Breast epithelium (tissue), 4 donors: ENCODE results near the gene CIAPIN1. TPM values are rescaled to one million over a fixed set of nuclear protein-coding genes. Genes with fewer than 3 reads are reported as not detected.

Experiments
- DNase-seq, 2 donors: peaks; one replicate each; pipeline ENCODE4 v3.0.0-alpha.2; 2019; ENCODE audit warnings: low spot score in 2 of 2
- H3K27ac ChIP-seq, 2 donors: fragments of 200-600 bp; sonication (generic) in 1 of 2; one replicate each; pipeline ENCODE4 v1.5.1; 2016 to 2019; ENCODE audit warnings: mild to moderate bottlenecking in 1 of 2
- H3K27me3 ChIP-seq, 2 donors: fragments of 200-600 bp; sonication (generic) in 1 of 2; one replicate each; pipeline versions ENCODE4 v1.5.1 to v1.6.0; 2017 to 2019; ENCODE audit warnings: control low read depth in 1 of 2, mild to moderate bottlenecking in 1 of 2
- H3K36me3 ChIP-seq: fragments of 200-600 bp; one replicate; pipeline ENCODE4 v1.5.1; 2019
- H3K4me1 ChIP-seq, 2 donors: fragments of 200-600 bp; sonication (generic); one replicate each; pipeline ENCODE4 v1.5.1; 2016 to 2019; ENCODE audit warnings: control low read depth in 1 of 2
- H3K4me3 ChIP-seq, 3 donors: fragments of 200-600 bp; sonication (generic); 1 replicate in 2 of 3; 2 replicates in 1 of 3; pipeline ENCODE4 v1.5.1; 2016 to 2019; ENCODE audit warnings: mild to moderate bottlenecking in 3 of 3, moderate library complexity in 2 of 3
- H3K9me3 ChIP-seq, 2 donors: fragments of 200-600 bp; sonication (generic) in 1 of 2; one replicate each; pipeline ENCODE4 v1.5.1; 2016 to 2019; ENCODE audit warnings: control low read depth in 1 of 2
- POLR2A ChIP-seq: fragments of 450-650 bp; IDR thresholded peaks from one replicate; pipeline ENCODE4 v1.6.1; 2016; ENCODE audit warnings: antibody characterized with exemption, mild to moderate bottlenecking, moderate library complexity
- POLR2AphosphoS5 ChIP-seq, 3 donors: sonication (generic); formaldehyde crosslinking; IDR thresholded peaks; one replicate each; pipeline ENCODE4 v1.6.1; 2017; ENCODE audit warnings: antibody characterized with exemption in 3 of 3
- intact Hi-C: fragments of 100-400 bp; cut with DNase I; formaldehyde crosslinking; loops from one replicate; pipeline ENCODE4 v1.15.1; 2023; ENCODE audit warnings: low total_unique reads
- total RNA-seq, 3 donors: library from RNA; depleted of rRNA; stranded (reverse); fragments of >200 nt; gene quantifications; one replicate each; pipeline ENCODE4 v1.1.0, GENCODE V29; 2016
- TF ChIP-seq, protein P1 (sequence below), 3 donors: fragments of 450-650 bp; IDR thresholded peaks; one replicate each; pipeline ENCODE4 v1.5.1; 2016 to 2017; ENCODE audit warnings: antibody characterized with exemption in 3 of 3, mild to moderate bottlenecking in 3 of 3, moderate library complexity in 3 of 3

Gene CIAPIN1
- total RNA-seq, 3 donors from 2014 or later = 23.4 to 33.2 (median 28.8) TPM

GRCh38 chr16:57478396-57479204 is 31.4 kb upstream of the CIAPIN1 start:
- H3K36me3 ChIP-seq = no peaks in the 10 kb centered on the region
- peak overlapping the region; percentile 44 to 68 (median 47) for H3K4me3 ChIP-seq
- TF ChIP-seq POLR2AphosphoS5 (IDR thresholded peaks at IDR 0.05) (no peak), POLR2A (no peak)
- TF ChIP-seq, protein P1, sequence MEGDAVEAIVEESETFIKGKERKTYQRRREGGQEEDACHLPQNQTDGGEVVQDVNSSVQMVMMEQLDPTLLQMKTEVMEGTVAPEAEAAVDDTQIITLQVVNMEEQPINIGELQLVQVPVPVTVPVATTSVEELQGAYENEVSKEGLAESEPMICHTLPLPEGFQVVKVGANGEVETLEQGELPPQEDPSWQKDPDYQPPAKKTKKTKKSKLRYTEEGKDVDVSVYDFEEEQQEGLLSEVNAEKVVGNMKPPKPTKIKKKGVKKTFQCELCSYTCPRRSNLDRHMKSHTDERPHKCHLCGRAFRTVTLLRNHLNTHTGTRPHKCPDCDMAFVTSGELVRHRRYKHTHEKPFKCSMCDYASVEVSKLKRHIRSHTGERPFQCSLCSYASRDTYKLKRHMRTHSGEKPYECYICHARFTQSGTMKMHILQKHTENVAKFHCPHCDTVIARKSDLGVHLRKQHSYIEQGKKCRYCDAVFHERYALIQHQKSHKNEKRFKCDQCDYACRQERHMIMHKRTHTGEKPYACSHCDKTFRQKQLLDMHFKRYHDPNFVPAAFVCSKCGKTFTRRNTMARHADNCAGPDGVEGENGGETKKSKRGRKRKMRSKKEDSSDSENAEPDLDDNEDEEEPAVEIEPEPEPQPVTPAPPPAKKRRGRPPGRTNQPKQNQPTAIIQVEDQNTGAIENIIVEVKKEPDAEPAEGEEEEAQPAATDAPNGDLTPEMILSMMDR (IDR thresholded peaks at IDR 0.05) = no peak
- H3K9me3 ChIP-seq = no peaks in the 10 kb centered on the region
- peaks cover 0 to 12% of the 10 kb centered on the region in 2 donors for H3K4me1 ChIP-seq
- intact Hi-C loops = no loop called here
- H3K27ac ChIP-seq = peak overlapping the region in 1 of 2 donors; percentile 70
- peak in 1 of 2 donors; percentile 44 for DNase-seq
- no peaks in the 10 kb centered on the region for H3K27me3 ChIP-seq

- intact Hi-C loops = no loop called here
- Histone ChIP-seq H3K36me3 (no peaks in the 10 kb centered on the region), H3K27ac (no peak overlapping the region), H3K4me1 (peaks cover 0 to 12% of the 10 kb centered on the region in 2 donors), H3K27me3 (no peaks in the 10 kb centered on the region), H3K4me3 (no peak overlapping the region), H3K9me3 (no peaks in the 10 kb centered on the region)
- DNase-seq = peak in 1 of 2 donors; percentile 28
- TF ChIP-seq POLR2A = no peak
These were observed 30.5 kb upstream of the CIAPIN1 start for GRCh38 chr16:57477531-57478202.

DNA sequence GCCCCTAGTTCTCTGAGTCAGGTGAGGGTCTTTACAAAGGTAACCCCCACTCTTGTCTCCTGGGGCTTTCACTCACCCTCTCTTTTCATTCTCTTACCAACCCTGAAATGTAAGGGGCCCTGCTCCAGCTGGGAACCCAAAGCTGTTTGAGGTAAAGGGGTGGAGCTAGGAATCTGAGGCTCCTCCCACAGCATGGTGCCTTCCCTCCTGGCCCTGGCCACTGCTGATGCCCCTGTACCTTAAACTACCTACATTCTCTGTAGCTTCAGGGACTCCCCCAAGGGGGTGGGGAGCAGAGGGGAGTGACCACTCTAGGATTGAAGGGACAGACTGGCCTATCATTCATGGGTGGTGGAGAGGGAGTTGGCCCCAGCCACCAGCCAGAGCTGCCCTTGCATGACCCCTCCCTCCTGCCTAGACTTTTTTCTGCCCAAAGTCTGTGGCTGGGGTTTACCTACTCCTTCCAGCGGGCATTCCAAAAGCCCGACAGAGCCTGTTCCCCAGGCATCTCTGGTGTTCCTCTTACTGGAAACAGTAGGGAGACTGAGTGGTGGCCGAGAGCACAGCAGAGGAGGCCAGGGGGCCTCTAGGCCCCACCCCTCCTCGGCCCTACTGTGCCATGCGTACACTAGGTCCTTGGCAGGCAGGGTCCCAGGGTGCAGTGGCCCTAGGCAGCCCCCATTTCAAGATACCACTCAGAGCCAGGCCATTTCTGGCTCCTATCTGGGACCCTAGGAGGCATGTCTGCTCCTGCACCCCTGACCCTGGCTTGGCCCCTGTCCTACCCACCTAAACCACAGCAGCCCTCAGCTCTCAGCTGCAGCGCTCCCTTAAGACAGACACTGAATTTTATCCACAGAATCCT is 29.6 kb upstream of the CIAPIN1 start:
- Histone ChIP-seq H3K4me1 (peaks cover 0 to 12% of the 10 kb centered on the region in 2 donors), H3K4me3 (no peak overlapping the region), H3K27ac (peak overlapping the region in 1 of 2 donors; percentile 52), H3K9me3 (no peaks in the 10 kb centered on the region), H3K27me3 (no peaks in the 10 kb centered on the region), H3K36me3 (no peaks in the 10 kb centered on the region)
- TF ChIP-seq POLR2A (no peak), POLR2AphosphoS5 (IDR thresholded peaks at IDR 0.05) (no peak)
- TF ChIP-seq, protein P1 (IDR thresholded peaks at IDR 0.05) = no peak
- intact Hi-C loops = no loop called here
- DNase-seq = peak in 1 of 2 donors; percentile 31

GRCh38 chr16:57475711-57476339 is 28.6 kb upstream of the CIAPIN1 start:
- H3K27ac ChIP-seq = peak overlapping the region in 1 of 2 donors; percentile 52
- no peaks in the 10 kb centered on the region for H3K36me3 ChIP-seq
- TF ChIP-seq POLR2AphosphoS5 (IDR thresholded peaks at IDR 0.05) = no peak
- TF ChIP-seq POLR2A = no peak
- TF ChIP-seq, protein P1 (IDR thresholded peaks at IDR 0.05) = no peak
- H3K4me1 ChIP-seq = peaks cover 0 to 12% of the 10 kb centered on the region in 2 donors
- H3K27me3 ChIP-seq = no peaks in the 10 kb centered on the region
- peak in 1 of 2 donors; percentile 46 for DNase-seq
- no peaks in the 10 kb centered on the region for H3K9me3 ChIP-seq
- intact Hi-C loops = no loop called here
- no peak overlapping the region for H3K4me3 ChIP-seq
